Head of caudate nucleus (tissue), 42 donors: ENCODE measurements around the gene SORBS1.

Experiments
- DNase-seq, 42 donors: peaks; one replicate each; pipeline versions ENCODE4 v3.0.0 to v3.0.0-alpha.2; 2020 to 2021; ENCODE audit warnings: mixed read lengths in 7 of 42
- intact Hi-C: fragments of 100-400 bp; cut with DNase I; formaldehyde crosslinking; loops from one replicate; pipeline ENCODE4 v1.15.0; 2022

Gene SORBS1

GRCh38 chr10:95561177-95561863 is at the start of gene SORBS1:
Gene SORBS1 (minus strand): TSS chr10:95561371. CDS start chr10:95441135, 120,236 bp downstream.
- intact Hi-C loops: no loop called here
- DNase-seq: peak; percentile 89 to 98 (median 95)

- intact Hi-C loops: no loop called here
- DNase-seq: peak in 4 of 42 donors; percentile 20 to 46 (median 34)
These were observed 49.6 kb upstream of the SORBS1 start for GRCh38 chr10:95610727-95611126.

DNA sequence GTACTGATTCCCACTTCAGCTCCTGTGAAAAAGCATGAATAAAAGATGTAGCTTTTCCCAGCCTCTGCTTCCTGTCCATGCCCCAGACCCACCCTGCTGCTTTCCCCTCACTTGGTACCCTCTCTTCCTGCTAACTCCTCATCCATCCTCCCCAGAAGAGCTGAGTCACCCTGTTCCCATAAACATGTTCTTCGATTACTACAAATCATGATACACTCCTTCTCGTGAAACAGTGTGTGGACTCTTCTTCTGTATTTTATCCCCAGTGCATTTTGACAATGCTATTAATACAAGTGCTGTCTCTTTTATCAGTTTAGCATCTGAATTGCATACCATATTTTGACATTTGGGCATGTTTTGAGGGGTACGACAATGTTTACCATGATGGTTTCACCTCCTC is 45.8 kb upstream of the SORBS1 start:
- intact Hi-C loops: no loop called here
- DNase-seq: no peak

DNA sequence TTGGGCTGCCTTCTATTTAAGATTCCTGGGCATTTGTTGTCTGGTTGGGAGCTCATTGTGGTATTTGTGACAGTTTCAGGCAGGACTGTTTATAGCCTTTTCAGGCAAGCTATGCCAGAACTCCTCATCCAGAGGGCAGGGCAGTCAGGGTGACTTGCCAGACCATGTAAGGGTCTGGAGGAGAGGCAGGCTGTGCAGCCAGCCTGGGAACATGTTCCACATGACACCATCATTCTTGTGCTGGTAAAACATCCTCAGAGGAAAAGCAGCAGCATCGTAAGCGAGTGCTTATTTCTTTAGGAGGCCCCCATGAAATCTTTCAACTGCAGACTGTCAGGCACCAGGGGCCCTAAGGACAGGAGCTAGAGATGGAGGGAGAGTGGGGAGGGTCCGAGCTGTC is 44.0 kb upstream of the SORBS1 start:
- no peak for DNase-seq
- intact Hi-C loops: no loop called here

DNA sequence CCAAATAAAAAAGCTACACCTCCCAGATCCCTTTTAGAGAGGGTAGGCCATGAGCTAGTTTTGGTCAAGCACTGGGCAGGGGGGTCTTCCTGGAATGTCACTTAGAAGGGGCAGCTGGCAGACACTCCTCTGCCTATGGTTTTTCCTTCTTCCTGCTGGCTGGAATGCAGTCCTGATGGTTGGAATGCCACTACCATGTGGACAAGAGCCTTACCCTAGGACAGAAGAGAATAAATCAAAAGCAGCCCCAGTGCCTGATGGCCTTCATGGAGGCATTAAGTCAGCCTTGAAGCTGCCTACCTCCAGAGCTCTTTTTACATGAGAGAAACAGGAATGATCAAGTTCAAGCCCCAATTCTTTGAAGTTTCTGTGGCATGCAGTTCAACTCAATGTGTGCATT is 43.5 kb upstream of the SORBS1 start:
- intact Hi-C loops: loop anchor here (5.0 kb wide), 1 partner anchor 232 kb away; no protein-coding TSS in a partner anchor
- no peak for DNase-seq

- intact Hi-C loops: loop anchor here (5.0 kb wide), 1 partner anchor 230 kb away; no protein-coding TSS in a partner anchor
- no peak for DNase-seq
These were observed 41.2 kb upstream of the SORBS1 start for GRCh38 chr10:95602382-95602781.

DNA sequence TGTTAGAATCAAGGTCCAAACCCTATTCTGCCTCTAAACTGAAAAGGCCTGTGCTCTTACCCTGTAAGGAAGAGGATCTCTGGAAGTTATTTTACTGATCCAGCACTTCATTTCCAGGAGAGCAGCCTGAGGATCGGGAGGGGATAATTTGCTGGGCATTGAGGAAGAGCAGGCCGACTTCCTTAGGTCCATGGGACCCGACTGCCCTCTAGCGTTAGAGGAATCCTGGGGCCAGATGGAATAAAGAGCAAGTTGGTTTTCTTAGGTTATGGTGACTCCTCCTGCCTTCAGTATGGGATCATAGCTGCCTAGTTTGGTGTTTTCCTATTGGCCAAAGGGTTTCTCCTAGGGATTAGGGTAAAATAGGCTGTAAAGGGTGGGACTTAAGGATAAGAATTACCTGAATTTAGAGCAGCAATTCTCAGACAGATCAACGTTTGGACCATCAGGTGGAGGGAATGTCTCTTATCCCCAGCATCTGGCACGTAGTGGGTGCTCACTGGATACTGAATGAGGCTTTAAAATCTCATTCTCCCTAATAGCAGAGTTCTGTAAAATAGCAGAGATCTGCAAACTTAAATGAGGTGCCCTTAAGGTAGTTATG is 40.0 kb upstream of the SORBS1 start:
- peak; percentile 61 to 91 (median 80) for DNase-seq

DNA sequence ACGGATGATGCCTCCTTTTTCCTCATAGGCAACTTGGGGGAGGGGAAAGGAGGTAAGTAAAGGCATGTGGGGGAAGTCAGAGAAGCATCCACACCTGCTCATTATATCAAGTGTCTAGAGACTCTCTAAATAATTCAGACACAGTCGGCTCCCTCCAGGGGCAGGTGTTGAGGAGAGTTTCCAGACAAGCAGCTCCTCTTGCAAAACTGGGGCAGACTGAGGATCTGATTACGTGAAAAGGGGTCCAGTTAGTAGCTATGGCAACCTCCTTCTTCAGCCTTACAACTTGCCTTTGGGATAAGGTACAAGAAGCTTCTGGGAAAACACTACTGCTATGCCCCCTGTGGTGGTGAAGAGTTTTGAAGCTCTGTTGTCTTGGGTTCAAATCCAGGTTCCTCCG is 39.0 kb upstream of the SORBS1 start:
- DNase-seq: no peak
- intact Hi-C loops: loop anchor here (2.0 to 5.0 kb wide), 2 partner anchors 169 to 228 kb away; no protein-coding TSS in a partner anchor

More for the DNA sequence above, 40.0 kb upstream of the SORBS1 start:
- intact Hi-C loops: loop anchor here (2.0 to 5.0 kb wide), 2 partner anchors 170 to 229 kb away; no protein-coding TSS in a partner anchor

- intact Hi-C loops: no loop called here
- DNase-seq: no peak
These were observed 36.6 kb upstream of the SORBS1 start for GRCh38 chr10:95597788-95598187.

- DNase-seq: no peak
- intact Hi-C loops: no loop called here
These were observed 26.9 kb upstream of the SORBS1 start for GRCh38 chr10:95588025-95588424.

DNA sequence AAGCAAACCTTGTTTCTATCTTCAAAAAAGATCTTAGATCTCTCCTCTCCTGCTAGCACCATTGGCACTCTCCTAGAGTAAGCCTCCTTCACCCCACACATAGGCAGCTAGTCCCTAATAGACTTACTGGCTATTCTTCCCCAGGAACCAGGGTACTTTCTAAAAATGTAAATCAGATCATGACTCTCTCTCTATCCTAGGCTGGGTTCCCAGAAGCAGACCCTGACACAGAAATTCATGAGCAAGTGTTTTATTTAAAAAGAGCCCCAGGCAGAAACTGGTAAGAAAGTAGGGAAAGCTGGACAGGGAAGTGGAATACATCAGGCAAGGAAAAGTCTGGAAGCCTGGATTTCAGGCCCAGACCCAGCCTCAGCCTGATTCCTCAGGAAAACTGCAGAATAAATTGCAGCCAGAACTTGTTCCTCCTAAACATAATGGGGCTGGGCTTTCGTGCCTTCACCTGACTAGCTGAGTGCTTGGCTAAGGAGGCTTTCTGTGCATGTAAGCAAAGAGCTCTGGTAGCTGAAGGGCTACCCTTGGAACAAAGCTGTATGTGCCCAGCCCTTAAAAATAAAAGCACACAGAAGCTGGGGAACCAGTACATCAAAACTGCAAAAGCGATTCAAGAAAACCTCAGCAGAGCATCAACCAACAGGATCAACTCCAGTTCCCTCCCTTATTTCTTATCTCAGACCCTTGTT is 18.8 kb upstream of the SORBS1 start:
- no peak for DNase-seq
- intact Hi-C loops: no loop called here

DNA sequence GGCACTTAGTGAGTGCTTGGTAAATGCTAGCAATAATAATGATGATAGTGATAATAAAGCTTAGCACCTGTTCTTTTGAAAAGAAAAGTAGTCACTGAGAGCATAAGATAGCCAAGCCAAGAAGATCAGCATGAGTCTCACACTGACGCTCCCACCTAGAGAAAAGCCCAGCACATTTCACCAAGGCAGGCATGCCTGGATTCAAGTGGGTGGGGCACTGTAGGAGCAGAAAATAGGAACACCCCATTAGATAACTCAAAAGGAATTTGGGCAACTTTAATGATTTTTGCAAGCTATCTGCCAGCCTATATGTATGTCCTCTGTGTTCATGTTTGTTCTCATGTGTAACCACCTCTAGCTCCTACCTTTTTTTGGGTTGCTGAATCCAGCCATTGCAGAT is 18.1 kb upstream of the SORBS1 start:
- DNase-seq: no peak
- intact Hi-C loops: no loop called here

DNA sequence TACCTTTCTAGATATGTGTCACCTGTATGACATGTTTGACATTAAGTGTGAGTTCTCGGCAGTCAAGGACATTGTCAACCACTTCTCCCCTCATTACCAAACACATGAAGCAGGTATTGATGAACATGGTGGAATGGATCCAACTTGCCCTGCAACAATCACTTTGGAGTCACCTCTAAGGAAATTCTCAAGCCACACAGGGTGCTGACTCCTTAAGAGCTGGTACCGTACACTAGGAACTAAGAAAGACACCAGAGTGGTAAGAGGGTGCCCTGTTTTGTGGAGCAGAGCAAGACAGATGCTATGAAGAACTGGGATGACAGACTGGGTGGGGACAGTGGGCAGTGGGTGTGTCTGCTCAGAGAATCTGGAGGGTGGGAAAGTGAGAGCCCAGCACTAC is 17.4 kb upstream of the SORBS1 start:
- intact Hi-C loops: no loop called here

DNA sequence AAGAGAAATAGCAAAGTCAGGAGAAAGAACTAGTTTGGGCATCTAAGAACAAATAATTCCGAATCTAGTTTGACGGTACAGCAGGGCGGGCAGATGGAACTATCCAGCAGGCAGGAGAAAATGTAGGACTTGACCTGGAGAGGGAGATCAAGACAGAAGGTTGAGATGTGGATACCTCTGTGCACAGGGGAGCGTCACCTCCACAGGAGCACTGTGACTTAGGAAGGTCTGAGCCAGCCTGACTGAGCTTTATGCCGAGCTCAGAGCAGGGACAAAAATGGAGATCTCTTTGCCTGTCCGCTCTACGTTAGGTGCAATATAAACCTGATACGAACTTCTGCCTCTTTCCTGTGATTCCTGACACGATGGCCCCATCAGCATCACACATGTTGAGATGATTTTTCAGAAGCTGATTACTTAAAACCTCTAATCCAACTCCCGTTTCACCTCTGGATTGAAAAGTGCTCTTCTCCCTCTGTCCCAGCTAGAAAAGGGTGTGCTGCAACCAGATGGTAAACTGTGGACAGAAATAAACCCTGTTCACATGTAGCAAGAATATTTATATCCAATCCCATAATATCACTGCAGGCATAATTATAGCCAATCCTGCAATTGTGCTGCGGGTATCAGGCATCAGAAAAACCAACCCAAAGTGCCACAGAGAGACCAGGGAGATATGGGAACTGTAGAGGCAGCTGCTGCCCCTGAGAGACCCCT is 13.6 kb upstream of the SORBS1 start:
- DNase-seq: no peak
- intact Hi-C loops: no loop called here

More for the DNA sequence above, 17.4 kb upstream of the SORBS1 start:
- DNase-seq: no peak

DNA sequence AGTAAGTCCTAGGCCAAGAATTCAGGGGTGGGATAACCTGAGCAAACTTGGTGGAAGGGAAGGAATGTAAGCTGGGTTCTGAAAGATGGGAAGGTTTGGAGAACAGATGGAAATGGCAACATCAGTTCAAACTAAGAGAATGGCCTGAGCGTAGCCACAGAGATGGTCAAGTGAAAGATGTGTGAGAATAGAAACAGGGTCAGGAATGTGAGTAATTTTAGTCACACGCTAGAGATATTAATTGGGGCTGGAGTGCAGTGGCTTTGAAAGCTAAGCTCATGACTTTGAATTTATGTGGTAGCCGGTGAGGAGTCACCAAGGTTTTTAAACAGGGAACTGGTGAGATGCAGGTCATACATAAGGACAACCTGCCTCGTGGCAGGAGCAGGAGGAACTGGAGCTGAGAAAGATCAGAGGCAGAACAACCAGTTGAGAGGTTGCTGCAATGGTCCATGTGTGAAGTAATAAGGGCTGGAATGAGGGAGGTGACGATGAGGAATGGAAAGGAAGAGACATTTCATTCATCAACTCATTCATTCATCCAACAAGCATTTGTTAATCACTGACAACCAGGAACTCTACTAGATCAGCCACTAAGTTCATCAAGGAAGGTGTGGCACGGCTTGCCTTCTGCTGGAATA is 12.9 kb upstream of the SORBS1 start:
- intact Hi-C loops: no loop called here
- no peak for DNase-seq

DNA sequence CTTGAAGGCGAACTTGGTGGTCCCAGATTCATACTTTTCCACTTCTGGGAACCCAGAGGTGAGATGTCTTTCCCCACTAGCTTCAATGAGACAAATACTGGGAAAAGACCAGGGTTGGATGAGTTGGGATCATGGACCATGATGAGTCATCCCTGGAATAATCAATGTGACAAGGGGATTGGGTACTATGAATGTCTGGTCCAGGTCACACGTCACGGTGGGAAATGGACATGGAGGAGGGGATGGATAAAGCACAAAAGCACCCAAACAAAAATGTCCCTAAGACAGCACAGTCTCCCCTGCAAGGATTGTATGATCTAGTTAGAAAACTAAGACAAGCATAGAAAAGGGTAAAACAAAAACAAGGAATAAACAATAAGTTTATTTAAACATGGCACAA is 12.4 kb upstream of the SORBS1 start:
- intact Hi-C loops: no loop called here
- DNase-seq: no peak

- intact Hi-C loops: no loop called here
- DNase-seq: no peak
These were observed 11.1 kb upstream of the SORBS1 start for GRCh38 chr10:95572131-95572820.

DNA sequence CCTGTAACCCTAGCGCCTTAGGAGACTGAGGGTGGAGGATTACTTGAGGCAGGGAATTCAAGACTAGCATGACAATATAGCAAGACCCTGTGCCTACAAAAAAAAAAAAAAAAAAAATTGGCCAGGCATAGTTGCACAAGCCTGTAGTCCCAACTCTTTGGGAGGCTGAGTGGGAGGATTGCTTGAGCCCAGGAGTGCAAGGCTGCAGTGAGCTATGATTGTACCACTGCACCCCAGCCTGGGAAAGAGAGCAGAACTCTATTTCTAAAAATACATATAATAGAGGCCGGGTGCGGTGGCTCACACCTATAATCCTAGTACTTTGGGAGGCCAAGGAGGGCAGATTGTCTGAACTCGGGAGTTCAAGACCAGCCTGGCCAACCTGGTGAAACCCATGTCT is 10.2 kb upstream of the SORBS1 start:
- DNase-seq: peak in 6 of 42 donors; percentile 13 to 63 (median 32)
- intact Hi-C loops: no loop called here
